ENCODE measurements around the gene ALOX12B.
"Not testable (repeated sequence)": the region's sequence is repeated elsewhere in the genome, so short reads cannot be mapped to it uniquely, and the experiment has no call there.

The ALOX12B gene

DNA sequence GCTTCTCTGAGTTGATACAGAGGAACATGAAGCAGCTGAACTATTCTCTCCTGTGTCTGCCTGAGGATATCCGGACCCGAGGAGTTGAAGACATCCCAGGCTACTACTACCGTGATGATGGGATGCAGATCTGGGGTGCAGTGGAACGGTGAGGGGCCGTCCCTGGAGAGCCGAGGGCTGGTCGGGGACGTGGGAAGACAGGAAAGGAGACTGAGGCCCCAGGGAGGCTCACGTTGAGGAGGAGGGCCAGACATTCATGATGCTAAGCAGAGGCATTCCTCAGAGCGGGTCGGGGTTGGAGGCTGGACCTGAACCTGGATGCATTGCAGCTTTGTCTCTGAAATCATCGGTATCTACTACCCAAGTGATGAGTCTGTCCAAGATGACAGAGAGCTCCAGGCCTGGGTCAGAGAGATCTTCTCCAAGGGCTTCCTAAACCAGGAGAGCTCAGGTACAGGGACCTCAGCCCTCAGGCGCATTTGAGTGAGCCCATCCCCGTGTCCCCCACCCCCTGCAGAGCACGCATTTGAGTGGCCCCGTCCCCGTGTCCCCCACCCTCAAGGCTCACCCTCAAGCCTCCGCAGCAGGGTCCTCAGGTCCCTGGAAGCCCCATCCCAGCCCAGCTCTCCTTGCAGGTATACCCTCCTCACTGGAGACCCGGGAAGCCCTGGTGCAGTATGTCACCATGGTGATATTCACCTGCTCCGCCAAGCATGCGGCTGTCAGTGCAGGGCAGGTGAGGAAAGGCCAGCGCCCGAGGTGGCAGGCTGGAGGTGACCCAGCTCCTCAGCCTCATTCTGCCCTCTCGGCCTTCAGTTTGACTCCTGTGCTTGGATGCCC lies 40.4 kb downstream of the ALOX12B start:
- DNase-seq (ENCODE audit: low read depth in 2 of 3, low spot score in 1 of 3): no peak

DNA sequence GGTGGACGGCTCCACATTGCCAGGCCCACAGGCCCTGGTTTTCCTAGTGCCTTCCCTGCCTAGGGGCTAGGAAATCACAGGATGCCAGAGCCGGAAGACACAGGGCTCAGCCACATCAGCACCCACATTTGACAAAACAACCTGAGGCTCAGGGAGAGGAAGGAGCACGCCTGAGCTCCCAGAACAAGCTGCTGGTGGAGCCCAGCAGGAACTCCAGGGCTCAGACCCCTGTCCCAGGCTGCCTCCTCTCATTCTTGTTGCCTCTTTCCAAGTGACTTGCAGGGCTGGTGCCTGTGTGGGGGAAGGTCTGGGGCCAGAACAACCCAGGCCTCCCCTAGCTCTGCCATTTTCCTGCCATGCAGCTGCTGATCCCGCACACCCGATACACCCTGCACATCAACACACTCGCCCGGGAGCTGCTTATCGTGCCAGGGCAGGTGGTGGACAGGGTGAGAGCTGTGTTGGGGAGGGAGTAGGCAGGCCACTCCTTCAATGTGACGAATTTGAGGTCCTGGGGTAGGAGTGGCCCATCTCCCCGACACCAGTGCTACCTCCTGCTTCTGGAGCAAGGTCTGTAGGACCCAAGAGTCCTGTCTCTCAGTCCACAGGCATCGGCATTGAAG lies 41.1 kb downstream of the ALOX12B start:
- no peak for DNase-seq (ENCODE audit: low read depth in 2 of 3, low spot score in 1 of 3)

DNA sequence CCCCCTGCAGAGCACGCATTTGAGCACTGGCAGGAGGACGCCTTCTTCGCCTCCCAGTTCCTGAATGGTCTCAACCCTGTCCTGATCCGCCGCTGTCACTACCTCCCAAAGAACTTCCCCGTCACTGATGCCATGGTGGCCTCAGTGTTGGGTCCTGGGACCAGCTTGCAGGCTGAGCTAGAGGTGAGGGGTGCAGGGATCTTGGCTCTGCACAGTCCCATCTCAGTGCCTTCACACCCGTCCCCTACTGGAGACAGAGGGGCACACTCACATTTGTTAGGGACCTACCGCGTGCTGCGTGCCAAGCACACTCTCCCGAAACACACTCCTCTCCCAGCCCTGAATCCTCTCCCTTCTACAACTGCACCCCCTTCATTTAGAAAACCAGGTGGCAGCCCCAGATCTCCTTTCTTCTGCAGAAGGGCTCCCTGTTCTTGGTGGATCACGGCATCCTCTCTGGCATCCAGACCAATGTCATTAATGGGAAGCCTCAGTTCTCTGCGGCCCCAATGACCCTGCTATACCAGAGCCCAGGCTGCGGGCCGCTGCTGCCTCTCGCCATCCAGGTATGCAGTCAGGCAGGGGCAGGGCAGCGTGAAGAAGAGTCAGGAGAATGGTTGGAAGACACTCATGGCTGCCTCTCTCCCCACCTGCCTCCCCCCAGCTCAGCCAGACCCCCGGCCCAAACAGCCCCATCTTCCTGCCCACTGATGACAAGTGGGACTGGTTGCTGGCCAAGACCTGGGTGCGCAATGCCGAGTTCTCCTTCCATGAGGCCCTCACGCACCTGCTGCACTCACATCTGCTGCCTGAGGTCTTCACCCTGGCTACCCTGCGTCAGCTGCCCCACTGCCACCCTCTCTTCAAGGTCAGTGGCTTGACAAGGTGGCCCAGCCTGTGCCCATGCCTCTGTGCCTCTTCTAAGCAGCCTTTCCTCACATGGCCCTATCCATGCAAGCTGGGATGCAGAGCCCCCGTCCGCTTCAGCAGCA lies 42.4 kb downstream of the ALOX12B start:
- DNase-seq (ENCODE audit: low read depth in 2 of 3, low spot score in 1 of 3): no peak

DNA sequence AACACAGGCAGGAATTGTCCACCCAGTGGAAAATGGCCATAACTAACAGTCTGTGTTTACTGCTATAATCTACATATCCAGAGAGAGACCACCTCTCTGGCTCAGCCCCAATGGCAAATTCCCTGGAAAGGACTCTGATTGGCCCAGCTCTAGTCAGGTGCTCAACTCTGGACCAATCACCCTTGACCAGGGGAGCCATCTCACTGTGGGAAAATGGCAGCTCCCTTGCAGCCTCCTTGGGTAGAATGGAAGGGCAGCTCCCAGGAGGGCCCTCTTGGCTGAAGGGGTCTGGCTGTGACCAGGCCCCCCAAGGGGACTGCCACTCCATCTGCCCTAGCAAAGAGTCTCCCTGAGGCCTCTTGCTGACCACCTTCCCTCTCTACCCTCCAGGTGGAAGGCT lies 45.5 kb downstream of the ALOX12B start:
- no peak for DNase-seq (ENCODE audit: low read depth in 2 of 3, low spot score in 1 of 3)

DNA sequence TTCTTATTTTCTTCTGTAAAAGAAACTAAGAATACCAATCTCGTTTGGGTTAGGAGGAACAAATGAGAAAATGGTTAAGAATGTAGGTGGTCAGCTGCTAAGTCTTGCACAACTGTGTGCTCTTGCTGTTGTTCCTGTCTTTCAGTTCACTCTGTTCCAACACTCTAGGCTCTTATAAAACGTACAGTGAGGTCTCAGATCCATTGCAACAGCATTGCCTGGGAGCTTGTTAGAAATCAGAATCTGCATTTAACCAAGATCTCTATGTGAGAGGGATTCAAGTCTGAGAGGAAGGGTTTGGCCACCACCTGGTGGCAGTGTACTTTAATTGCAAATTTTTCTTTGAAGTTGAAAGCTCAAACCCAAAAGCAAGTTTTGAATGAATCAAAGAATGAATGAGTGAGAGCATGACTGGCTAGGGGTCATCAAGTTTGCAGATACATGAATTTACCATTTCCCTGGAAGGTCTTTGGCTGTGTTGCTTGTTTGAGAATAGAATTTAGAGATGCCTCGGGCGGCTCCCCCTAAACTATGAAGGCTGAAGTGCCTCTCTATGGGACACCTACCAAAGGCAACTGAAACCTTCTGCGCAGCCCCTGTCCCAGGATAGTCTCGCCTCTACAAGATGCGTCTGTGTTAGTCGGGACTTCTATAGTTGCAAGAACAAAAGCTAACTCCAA lies 46.1 kb downstream of the ALOX12B start:
- peak in 1 of 3 donors; percentile 22 for DNase-seq (ENCODE audit: low read depth in 2 of 3, low spot score in 1 of 3)

DNA sequence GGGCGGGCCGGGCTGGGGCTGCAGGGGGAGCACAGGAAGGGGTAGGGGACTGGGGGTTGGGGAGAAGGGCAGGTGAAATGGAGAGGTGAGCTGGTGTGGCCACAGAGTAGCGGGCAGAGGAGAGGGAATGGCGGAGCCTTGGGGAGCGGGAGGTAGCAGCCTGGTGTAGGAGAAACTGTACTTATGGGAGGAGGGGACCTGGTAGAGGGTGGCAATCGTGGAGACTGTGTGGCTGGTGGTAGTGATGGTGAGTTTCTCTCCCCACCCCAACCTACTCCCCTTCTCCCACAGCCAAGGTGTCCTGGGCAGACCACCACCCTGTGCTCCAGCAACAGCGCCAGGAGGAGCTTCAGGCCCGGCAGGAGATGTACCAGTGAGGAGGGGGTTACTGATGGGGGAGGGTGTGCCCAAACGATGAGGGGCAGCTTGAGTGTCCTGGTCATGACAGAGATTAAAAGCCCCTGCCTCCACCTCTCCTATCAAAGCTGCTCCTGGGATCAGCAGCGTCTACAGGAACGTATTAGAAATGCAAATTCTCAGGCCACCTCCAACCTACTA lies 47.8 kb downstream of the ALOX12B start:
- no peak for DNase-seq (ENCODE audit: low read depth in 2 of 3, low spot score in 1 of 3)

DNA sequence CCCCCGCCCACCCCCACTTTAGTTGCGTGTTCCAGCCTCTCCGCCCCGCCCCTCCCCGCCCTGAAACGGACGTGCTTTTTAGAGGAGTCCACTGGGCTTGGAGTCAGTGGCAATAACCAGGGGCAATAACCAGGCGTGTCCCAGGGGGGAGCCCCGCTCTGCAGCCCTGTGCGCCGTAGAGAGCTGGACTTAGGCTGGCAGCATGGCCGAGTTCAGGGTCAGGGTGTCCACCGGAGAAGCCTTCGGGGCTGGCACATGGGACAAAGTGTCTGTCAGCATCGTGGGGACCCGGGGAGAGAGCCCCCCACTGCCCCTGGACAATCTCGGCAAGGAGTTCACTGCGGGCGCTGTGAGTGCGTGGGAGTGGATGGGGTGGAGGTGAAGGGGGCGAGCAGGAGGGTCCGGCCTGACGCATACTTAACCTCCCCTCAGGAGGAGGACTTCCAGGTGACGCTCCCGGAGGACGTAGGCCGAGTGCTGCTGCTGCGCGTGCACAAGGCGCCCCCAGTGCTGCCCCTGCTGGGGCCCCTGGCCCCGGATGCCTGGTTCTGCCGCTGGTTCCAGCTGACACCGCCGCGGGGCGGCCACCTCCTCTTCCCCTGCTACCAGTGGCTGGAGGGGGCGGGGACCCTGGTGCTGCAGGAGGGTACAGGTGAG lies 48.4 kb downstream of the ALOX12B start, which contains the start of gene ALOX15B:
Gene ALOX15B, plus strand, starts transcription at position 106 of the 657 bp plus-strand sequence. Its CDS starts 97 bp downstream, at position 203.
- DNase-seq (ENCODE audit: low read depth in 2 of 3, low spot score in 1 of 3): no peak

DNA sequence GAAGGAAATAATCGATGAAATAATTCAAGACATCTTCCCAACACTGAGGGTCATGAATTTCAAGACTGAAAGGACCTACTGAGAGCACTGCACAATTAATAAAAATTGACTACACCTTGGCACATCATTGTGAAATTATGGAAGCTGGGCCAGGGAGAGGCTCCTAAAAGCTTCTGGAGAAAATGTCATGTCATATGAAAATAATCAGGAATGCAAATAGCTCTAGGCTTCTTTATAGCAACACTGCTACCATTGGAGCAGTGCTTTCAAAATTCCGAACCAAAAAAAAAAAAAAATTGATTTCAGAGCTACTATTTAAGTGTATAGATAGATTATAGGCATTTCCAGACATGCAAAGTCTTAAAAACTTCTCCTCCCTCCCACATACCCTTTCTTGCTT lies 55.1 kb downstream of the ALOX12B start:
- no peak for DNase-seq (ENCODE audit: low read depth in 2 of 3, low spot score in 1 of 3)

DNA sequence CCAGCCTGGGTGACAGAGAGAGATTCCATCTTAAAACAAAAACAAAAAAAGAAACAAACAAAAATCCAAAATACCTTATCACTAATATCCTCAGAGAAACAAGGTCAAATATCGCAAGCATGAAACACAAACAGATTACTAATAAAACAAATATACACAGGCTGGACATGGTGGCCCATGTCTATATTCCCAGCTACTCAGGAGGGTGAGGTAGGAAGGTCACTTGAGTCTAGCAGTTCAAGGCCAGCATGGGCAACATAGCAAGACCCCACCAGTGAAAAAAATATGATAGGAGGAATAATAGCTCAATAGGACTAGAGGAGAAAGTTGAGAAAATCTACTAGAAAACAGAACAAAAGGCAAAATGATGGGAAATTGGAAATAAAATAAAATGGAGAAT lies 55.6 kb downstream of the ALOX12B start:
- no peak for DNase-seq (ENCODE audit: low read depth in 2 of 3, low spot score in 1 of 3)

DNA sequence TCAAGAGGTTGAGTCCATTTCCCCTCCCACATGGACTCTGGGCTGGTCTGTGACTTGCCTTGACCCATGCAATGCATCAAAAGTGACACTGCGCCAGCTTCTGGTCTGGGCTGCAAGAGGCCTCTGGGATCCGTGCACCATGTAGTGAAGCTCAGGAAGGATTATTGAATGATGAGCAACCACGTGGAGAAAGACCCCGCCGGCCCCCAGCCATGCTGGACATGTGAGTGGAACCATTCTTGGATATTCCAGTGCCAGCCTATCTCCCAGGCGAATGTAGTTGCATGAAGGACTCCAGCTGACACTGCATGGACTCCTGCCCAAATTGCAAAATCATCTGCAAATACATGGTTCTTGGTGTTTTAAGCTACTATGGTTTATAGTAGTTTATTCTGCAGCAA lies 56.3 kb downstream of the ALOX12B start:
- DNase-seq (ENCODE audit: low read depth in 2 of 3, low spot score in 1 of 3): no peak

DNA sequence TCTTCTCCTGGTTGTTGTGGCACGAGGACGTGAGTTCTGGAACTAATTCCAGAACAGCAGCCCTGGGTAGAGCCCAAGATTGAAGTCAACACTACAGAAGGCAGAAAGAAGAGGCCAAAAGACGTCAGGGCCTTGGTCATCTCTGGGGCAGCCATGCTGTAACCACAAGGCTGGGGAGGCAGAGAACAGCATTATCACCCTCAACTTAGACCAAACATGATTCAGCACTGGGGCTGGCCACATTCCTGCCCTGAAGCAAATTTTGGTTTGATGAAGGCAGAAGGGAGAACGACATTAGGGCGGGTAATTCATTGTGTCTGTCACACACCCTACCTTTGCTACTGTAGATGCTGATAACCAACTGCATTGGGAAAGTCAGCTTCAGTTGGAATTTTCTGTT lies 58.4 kb downstream of the ALOX12B start:
- no peak for DNase-seq (ENCODE audit: low read depth in 2 of 3, low spot score in 1 of 3)

DNA sequence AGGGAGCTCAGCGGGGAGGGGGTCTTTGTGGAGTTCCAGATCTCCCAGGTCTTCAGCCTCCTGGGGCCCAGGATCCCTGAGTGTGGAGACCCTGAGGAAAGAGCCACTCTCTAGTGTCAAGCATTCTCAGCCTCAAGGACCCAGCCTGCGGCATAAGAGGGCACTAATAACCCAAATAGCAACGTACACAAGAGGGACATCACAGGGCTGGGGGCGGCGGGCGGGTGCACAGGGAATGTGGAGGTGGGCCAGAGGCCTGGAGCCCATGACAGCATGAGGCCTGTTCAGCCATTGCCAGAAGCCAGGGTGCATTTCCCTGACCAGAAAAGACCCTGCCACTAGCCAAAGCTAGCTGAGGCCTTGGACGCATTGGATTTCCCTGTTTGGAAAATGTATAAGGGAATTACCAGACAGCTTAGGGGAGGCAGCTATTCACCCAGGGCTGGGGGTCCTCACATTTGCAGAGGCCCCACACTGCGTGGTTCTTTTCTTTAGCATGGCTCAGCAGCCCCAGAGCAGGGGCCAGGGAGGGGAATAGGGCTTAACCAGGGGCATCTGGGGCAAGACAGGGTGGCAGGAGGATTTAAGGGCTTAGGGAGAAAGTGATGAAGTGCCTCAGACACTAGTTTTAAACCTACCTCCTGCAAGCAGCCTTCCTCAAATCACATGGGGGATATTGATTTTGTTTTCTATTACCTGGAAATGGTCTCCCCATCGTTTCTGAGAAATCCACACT lies 62.2 kb downstream of the ALOX12B start:
- DNase-seq (ENCODE audit: low read depth in 2 of 3, low spot score in 1 of 3): no peak

DNA sequence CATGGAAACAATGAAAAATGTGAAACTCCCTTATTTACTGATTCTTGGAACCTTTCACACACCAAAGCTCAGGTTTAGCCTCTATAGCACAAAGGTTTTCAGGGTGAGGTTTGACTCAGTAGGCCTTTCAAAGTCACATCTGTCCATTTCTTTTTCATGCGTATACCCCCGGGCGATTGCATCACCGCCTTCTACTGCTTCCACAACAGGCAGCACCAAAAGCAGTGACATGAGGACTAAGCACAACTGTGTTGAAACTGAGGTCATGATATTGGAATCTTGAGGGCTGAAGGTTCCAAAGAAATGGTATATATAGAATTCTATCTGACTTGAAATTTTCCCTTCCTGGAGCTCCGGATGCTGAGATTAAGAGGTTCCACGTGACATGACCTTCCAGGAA lies 63.4 kb downstream of the ALOX12B start:
- DNase-seq (ENCODE audit: low read depth in 2 of 3, low spot score in 1 of 3): not testable (repeated sequence)

All from stimulated activated CD4-positive, alpha-beta T cell treated with anti-CD3 and anti-CD28 coated beads, Interleukin-12 subunit alpha, Interleukin-12 subunit beta, amount 100 ng/mL, for 48 hours (primary cell).